ENCODE measurements around the gene LDAH. TPM values are rescaled to one million over a fixed set of nuclear protein-coding genes. Genes with fewer than 3 reads are reported as not detected.
A peak's percentile ranks its signal among the peaks of the same experiment; 100 is the strongest.

The LDAH gene
- total RNA-seq, 1 experiment from 2014 or later, result 30.7 TPM

DNA sequence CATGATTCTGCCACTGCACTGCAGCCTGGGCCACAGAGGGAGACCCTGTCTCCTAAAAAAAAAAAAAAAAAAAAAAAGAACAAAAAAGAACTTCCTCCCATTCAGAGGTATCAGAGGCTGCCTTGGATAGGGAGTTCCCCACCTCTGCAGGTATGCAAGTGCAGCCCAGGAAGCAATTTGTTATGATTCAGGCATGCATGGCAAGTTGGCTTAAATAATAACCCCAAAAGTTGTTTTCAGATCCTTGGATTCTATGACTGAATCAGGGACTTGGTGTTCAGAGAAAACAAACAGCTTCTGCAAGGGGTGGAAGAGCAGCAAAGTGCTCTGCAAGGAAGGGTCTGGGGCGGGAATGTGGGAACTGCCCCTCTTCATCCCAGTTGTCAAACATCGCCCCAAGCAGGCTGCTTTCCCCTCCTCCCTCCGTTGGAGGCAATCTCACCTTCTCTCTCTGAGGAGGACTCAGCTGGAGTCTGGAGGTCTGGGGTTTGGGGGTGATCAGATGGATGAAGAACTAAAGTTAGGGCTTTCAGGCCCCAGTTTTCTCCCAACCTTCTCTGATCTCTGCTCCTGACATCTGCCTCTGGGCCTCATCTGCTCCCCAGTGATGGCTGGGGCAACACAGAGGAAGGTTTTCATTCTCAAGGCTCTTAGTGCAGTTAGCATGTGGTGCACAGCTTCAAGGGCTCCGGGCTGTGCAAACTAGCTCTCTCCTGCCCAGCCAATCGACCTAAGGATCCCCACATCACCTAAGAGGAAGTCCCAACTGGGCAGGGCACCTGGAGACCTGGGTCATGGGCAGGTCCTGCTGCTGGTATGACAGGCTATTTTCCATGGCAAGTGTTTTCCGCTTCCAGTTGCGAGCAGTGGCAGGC, 159.5 kb downstream of the LDAH start:
- in situ Hi-C loops (cut with HindIII; ENCODE audit: low sequenced_read_pairs), result no loop called here
- no peak for DNase-seq (ENCODE audit: low spot score)

DNA sequence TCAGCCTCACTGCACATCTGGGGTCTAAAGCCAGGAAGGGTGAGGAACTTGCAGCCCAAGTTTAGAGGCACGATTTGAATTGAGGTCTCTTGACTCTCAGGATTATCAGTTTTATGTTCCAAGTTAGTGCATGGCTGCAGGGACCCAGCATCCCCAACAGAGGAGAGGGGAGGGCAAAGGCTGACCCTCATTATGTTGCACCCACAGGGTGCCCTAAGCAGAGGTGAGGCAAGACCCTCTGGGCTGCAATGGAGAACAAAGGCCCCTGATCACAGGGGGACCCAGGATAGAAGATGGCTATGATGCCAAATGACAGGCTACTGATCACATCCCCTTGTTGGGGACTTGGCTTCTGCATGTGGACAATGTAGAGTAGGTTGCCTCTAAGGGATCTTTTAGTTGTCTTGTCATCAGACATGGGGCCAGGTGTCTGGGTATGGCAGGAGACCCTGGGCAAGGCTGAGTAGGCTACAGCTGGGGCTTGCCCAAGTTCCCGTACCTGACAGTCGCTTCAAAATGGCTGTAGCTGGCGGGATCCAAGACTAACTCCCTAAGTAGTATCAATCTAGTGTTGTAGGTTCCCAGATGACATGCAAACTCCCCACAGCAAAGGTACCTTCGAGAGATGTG, 160.5 kb downstream of the LDAH start:
- in situ Hi-C loops (cut with HindIII; ENCODE audit: low sequenced_read_pairs), result no loop called here
- no peak for DNase-seq (ENCODE audit: low spot score)

DNA sequence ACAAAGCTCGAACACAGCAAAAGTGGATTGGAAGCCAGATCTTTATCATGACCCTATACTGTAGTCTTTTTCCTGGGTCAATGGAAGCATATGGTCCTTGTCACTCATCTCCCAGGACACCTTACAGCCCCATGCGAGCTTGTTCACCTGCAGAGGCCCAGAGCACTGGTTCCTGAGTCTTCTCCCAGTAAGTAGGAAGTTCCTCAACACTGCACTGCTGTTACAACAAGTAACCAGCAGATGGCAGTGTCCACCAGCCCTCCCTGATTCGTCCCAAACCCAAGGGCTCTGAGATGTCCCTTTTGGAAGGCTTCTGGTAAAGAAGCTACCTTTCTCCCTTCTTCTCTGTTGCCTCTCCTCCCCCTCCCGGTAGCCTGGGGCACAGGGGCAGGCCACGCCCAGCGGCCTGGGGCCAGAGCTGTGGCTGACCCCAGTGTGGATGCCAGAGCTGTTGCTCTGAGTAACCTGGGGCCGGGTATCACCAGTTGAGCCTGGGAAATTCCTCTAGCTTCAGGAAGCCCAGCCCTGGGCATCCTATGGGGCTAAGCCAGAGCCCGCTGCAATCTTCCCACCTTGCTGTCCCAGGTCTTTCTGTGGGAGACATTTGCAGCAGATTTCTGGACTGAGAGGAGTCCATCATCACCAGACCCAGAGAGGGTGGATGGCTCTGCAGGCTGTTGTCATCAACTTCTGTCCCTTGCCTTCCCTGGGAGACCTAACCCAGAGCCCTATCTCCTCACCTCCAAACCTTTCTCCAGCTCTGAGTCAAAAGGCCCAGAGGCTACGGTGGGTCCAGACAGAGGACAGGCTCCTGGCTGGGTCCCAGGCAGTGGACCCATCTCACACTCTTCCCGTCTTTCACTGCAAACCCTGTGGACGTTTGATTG, 161.2 kb downstream of the LDAH start:
- peak; percentile 86 for DNase-seq (ENCODE audit: low spot score)
- in situ Hi-C loops (cut with HindIII; ENCODE audit: low sequenced_read_pairs), result no loop called here

DNA sequence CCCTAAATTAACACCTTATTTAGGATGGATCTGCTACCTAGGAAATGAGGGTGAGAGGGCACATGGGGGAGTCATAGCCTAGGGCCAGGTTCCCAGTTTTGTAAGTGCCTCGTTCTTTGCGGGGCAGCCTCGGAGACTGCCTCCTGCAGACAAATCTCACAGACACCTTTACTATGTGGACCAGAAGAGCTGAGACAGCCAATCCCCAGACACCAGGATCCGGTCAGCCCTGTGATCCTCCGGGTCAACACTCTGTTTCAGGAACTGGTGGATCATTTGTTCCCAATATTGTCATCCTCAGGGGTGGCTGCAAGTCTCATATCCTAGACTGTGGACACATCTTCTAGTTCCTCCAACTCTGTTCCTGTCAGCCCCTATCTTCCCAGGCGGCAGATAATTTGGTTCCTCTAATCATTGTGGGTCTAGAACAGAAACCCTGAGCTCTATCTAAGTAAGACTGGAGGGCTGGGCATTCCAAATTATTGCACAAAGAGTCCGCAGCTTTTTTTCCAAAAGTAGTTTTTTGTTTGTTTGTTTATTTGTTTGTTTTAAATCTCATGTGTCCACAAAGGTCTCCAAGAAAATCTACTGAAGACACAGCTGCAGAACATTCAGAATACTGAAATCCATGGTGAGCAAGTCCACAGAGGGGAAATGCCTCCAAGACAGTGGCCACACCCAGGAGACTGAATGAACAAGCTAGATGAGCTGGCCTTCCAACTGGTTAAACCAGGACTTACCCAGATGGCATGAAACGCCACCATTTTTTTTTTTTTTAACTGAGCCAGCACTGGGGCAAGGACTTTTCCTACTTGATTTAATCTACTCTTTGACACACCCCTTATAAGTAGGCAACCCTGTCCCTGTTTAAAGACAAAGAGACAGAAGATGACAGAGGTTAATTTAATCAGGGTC, 162.1 kb downstream of the LDAH start:
- no peak for DNase-seq (ENCODE audit: low spot score)
- in situ Hi-C loops (cut with HindIII; ENCODE audit: low sequenced_read_pairs), result no loop called here

DNA sequence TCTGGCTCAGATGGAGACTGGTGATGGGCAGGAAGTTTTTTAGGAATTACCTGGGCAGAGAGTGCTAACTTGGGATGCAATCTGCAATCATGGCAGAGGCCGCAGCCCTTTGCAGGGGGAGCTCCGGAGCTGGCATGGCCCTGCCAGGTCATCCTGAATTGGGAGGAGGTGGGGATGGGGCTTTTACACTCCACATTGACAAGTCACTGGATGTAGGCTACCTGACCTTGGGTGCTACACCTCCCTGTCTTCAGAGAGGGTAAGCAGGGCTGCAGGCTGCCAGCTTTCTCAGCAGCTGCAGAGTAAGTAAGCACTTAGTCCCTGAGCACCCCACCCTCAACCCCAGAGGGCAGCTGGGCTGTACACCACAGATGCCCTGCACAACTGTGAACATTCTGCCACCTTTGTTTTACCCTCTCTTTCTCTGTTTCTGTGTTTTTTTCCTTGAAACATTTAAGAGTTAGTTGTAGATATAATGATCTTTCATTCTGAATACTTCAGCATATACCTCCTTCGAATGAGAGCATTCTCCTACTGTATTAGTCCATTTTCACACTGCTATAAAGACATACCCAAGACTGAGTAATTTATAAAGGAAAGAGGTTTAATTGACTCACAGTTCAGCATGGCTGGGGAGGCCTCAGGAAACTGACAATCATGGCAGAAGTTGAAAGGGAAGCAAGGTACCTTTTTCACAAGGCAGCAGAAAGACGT, 165.2 kb downstream of the LDAH start:
- in situ Hi-C loops (cut with HindIII; ENCODE audit: low sequenced_read_pairs), result no loop called here
- no peak for DNase-seq (ENCODE audit: low spot score)

DNA sequence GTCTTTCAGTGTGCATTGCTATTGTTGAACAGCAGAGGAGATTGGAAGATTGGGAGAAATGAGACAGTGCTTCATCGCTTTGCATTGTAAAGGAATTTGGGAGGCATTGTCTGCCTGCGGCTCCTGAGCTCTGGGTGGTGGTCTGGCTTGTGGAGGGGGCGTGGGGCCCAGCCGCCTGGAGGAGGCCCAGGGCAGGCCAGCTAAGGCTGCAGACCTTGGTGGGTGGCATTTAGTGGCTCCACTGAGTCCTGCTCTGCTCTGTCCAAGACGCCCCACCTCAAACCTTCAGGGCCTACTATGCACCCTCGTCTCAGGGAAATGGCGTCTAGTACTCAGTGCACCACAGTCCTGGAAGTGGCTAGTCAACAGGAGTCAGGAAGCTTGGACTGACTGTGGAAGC, 166.3 kb downstream of the LDAH start:
- no peak for DNase-seq (ENCODE audit: low spot score)
- in situ Hi-C loops (cut with HindIII; ENCODE audit: low sequenced_read_pairs), result no loop called here

DNA sequence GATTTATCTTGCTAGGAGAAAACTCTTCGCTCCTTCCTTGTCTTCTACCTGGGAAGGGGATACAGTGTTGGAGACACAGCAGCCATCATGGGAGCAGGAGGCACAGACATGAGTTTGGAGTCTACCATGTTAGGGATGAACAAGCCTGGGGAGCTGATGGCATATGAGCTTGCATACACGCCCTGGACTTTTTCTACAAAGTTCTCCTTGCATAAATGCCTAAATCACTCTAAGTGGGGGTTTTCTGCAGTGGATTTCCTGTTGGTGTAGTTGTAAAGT, 168.4 kb downstream of the LDAH start:
- no peak for DNase-seq (ENCODE audit: low spot score)
- in situ Hi-C loops (cut with HindIII; ENCODE audit: low sequenced_read_pairs), result no loop called here

DNA sequence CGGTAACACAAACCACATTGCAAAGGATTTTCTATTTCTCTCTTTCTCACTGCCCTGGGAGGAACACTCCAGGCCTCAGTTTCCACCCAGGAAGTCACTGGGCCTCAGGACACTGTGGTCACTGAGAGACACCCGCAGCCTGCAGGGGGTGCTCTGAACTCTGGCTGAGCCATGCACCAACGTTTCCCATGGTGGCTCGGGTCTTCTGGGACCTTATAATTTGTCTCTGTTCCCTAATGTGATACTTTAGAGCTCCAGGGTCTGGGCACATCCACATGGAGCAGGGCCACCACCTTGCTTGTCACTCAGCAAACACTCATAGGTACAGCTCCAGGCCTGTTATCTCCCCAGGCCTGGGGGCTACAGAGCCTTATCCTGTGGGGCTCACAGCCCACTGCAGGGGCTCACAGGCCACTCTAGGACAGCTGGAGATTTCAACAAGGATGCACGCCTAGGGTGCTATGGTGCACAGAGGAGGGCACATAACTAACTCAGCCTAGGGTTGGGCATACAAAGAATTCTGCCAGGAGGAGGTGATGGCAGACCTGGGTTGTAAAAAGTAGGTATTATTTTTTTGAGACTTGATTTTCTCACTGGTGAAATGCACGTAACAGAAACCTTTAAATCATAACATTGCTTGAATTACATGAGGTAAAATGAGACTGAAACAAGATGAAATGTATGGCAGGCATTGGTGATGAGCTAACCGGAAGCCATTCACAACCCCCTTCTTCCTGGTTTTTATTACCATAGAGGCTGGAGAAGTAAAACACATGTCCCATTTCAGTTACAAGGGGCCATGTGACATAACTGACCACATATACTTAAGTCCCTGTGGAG, 169.0 kb downstream of the LDAH start:
- DNase-seq (ENCODE audit: low spot score), result no peak
- in situ Hi-C loops (cut with HindIII; ENCODE audit: low sequenced_read_pairs), result no loop called here

DNA sequence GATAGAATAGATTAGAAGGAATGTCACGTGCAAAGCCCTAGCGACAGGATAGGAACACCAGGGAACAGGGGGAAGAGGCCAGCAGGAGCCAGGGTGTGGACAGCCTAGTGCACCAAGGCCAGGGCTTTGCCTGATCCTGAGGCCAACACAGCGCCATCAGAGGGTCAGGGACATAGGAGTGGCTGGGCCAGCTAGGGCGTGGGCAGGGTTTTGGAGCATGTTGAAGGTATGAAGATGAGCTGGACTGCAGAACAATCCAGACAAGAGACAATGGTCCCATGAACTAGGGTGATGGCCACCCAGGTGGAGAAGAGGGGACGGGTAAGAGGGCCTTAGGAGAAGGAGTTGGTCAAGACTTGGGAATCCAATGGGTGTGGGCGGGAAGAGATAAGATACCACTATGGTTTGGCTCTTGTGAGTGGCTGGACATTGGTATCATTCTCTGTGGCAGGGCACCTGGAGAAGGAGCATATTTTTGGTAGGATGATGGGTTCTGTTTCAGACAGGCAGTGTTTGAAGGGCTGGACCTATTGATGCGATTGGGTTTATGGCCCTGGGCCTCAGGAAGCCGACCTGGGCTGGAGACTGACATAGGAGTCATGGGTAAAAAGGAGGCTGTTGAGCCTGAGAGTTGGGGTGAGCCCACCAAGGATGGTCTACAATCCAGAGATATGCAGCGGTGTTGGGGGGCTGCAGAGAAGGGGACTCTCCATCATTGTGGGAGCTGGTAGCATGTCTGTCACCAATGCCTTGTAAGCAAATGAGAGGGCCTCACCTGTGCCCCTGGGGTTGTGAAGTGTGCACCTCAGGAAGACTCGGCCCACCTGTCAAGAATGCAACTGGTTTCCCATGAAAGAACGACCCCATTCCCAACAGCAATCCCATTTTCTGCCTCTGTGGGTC, 170.0 kb downstream of the LDAH start:
- DNase-seq (ENCODE audit: low spot score), result no peak
- in situ Hi-C loops (cut with HindIII; ENCODE audit: low sequenced_read_pairs), result no loop called here

DNA sequence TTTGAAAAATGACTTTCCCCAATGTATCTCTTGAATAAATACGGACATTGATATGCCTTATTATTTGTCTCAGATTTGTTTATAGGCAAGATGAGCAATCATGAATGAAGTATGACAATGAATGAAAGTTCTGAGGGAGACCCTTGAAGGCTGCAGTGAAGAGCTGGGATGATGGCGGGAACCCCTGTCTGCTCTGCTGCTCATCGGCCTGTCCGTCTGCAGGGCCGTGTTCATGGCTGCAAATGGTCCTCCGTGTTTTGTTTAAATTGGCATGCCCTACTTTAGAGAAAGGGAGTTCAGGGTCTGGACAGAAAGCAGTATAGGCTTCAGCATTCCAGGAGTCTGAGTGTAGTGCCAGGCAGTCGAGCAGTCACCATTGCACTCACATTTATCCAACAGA, 170.8 kb downstream of the LDAH start:
- DNase-seq (ENCODE audit: low spot score), result no peak
- in situ Hi-C loops (cut with HindIII; ENCODE audit: low sequenced_read_pairs), result no loop called here

DNA sequence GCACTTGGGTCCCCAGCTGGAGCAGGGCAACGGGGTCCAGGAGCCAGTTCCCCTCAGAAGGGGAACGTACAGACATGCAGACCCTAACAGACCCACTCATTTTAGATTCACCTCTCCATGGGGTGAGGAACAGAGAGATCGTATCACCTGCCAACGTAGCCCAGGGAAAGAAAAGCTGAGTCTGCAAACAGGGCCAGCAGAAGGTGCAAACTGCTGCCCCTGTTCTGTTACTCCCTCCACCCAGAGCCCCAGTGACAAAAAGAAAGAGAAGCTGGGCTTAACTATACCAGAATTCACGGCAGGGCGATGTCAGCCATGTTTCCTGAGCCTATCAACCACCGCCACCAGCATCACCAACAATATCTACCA, 171.2 kb downstream of the LDAH start:
- DNase-seq (ENCODE audit: low spot score), result no peak
- in situ Hi-C loops (cut with HindIII; ENCODE audit: low sequenced_read_pairs), result no loop called here

DNA sequence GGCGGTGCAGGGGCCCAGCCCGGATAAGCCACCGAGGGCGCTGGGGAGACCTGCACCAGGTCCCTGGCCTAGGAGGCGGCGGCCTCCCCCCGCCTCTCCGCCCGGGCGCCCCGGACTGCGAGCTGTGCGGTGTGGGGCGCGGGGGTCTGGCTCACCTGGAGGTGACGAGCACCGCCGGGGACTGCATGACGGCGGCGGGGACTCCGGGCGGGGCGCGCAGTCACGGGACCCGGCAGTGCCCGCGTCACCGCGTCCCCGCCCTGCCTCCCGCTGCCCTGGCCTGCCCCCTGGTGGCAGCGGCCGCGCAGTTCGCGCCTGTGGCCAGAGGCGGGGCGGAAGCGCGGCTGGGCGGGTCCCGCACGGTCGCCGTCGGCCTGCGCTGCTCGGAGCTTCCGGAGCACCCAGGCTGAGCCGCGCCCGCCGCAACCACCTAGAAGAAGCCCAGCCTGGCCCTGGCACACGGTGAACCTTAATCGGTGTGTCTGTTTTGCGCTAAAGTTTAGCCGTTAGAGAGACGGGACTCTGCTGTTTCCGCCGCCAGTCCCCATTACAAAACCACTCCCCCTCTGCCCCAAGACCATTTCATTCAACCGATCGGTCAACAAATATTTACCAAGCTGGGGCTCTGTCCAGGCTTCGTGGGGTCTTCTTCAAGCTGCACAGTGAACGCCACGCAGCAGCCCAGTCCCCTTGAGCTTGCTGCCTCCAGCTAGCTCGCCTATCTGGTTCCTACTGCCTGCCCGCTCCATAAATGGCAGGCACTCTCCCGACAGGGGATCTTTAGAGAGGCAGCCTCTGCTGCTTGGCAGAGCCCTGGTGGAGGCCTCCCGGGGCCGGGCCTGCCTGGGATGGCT, 171.8 kb downstream of the LDAH start, which contains the start of gene HS1BP3:
TSS of gene HS1BP3 (minus strand) at position 222 of the 854 bp plus-strand sequence. CDS start at position 187, 35 bp downstream.
- peak; percentile 83 for DNase-seq (ENCODE audit: low spot score)
- in situ Hi-C loops (cut with HindIII; ENCODE audit: low sequenced_read_pairs), result no loop called here

DNA sequence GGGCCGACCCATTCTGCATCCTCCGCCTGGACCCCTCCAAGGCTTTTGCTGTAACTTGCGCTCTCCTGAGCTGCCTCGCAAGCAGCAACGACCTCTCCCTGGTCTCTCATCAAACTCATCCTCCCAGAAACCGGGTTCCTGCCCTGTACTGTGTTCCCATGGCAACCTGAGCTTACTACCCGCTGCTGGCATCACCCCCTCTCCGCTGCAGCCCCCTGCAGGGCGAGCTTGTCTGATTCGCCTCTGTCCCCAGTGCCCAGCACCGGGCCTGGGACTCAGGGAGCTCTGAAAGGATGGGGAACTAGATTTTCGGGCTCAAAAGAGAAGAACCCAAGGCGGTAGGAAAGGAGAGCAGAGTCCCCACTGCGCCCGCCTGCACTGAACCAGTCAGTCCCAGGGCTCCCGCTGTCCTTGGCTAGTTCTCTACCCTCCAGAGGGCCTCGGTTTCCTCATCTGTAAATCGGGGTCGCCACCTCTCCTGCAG, 172.5 kb downstream of the LDAH start:
- in situ Hi-C loops (cut with HindIII; ENCODE audit: low sequenced_read_pairs), result no loop called here
- DNase-seq (ENCODE audit: low spot score), result peak; percentile 74

DNA sequence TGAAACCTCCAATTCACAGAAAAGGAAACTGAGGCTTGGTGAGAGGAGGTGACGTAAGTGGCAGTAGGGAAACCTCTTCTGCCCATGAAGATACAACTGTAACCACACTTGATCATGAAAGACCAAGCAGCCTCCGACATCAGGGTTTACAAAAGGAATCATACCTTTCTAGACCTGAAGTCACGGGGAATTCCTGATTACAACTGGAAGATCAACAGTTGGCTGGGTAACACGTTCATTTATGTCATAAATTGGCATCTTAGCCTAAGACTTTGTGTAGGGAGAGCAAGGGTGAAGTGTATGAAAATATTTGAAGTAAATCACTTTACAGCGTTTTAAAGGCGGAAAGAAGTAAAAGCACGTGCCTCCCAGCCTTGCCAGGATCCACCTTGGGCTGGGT, 172.9 kb downstream of the LDAH start:
- in situ Hi-C loops (cut with HindIII; ENCODE audit: low sequenced_read_pairs), result no loop called here
- no peak for DNase-seq (ENCODE audit: low spot score)

DNA sequence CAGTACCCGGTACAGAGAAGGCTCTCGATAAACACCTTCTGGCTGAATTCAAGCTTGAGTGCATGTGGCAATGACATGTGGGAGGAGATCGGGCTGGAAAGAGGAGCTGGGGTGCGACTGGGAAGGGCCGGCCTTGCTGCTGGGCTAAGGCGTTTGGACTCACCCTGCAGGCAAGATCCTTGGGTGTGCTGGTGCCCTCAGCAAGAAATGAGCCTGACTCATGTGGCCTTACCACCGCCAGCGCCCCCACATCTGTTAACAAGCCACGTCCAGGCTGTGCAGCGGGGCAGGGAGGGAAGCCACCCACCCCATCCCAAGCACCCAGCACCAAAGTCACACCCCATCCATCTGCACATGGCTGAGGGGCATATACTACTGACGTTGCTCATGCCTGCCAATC, 173.3 kb downstream of the LDAH start:
- in situ Hi-C loops (cut with HindIII; ENCODE audit: low sequenced_read_pairs), result no loop called here
- peak; percentile 23 for DNase-seq (ENCODE audit: low spot score)

DNA sequence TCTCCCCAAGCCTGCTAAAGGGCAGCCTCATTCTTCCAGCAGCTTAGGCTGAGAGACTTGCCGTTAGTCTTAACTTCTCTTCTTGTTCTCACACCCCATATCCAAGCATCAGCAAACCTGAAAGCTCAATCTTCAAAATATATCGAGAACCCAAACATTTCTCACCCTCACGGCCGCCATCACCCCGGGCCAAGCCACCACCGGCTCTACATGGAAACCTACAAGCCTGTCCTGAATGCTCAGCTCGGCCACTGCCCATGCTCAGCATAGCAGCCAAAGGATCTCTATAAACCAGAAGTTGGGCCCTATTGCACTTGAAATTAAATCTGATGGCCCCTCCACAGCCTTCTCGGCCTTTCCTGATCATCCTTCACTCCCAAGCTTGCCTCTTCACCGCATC, 174.1 kb downstream of the LDAH start:
- DNase-seq (ENCODE audit: low spot score), result no peak
- in situ Hi-C loops (cut with HindIII; ENCODE audit: low sequenced_read_pairs), result no loop called here

Measured in G401 (cell line).